Astrocyte of the cerebellum (primary cell): ENCODE data around the gene TBC1D22B.

Experiments
- DNase-seq: peaks from one replicate; pipeline ENCODE4 v3.0.0-alpha.2; 2011; ENCODE audit warnings: low read depth
- H3K4me3 ChIP-seq: 2 replicates; pipeline ENCODE4 v1.5.1; 2011; ENCODE audit warnings: mild to moderate bottlenecking, low read depth, low read length, moderate library complexity
- in situ Hi-C: cut with HindIII; loops from 2 replicates; pipeline ENCODE4 v1.10.0; 2017; ENCODE audit warnings: low sequenced_read_pairs
- TF ChIP-seq, protein P1 (sequence below): IDR thresholded peaks from 2 replicates; pipeline ENCODE4 v1.5.1; 2012; ENCODE audit warnings: low read length, low read depth, moderate library complexity, mild to moderate bottlenecking; ENCODE audit errors: missing control alignments

TBC1D22B gene

GRCh38 chr6:37381579-37381978 is 124.0 kb downstream of the TBC1D22B start:
- in situ Hi-C loops: no loop called here
- TF ChIP-seq, protein P1, sequence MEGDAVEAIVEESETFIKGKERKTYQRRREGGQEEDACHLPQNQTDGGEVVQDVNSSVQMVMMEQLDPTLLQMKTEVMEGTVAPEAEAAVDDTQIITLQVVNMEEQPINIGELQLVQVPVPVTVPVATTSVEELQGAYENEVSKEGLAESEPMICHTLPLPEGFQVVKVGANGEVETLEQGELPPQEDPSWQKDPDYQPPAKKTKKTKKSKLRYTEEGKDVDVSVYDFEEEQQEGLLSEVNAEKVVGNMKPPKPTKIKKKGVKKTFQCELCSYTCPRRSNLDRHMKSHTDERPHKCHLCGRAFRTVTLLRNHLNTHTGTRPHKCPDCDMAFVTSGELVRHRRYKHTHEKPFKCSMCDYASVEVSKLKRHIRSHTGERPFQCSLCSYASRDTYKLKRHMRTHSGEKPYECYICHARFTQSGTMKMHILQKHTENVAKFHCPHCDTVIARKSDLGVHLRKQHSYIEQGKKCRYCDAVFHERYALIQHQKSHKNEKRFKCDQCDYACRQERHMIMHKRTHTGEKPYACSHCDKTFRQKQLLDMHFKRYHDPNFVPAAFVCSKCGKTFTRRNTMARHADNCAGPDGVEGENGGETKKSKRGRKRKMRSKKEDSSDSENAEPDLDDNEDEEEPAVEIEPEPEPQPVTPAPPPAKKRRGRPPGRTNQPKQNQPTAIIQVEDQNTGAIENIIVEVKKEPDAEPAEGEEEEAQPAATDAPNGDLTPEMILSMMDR: peak; percentile 66
- peak; percentile 47 for DNase-seq
- H3K4me3 ChIP-seq: no peak overlapping the region
